Endodermal cell (in vitro differentiated cells): ENCODE measurements around the gene KCNMA1. TPM values are rescaled to one million over a fixed set of nuclear protein-coding genes. Genes with fewer than 3 reads are reported as not detected.

Experiments
- DNase-seq: peaks from one replicate; pipeline ENCODE4 v3.0.0-alpha.2; 2017
- H3K27ac ChIP-seq: 2 replicates; pipeline ENCODE4 v1.5.1; 2013; ENCODE audit warnings: mild to moderate bottlenecking, low read depth, low read length, moderate library complexity
- H3K27me3 ChIP-seq: 2 replicates; pipeline ENCODE4 v1.6.1; 2013; ENCODE audit warnings: mild to moderate bottlenecking, low read length, moderate library complexity; ENCODE audit not compliant: insufficient read depth, control insufficient read depth, poor library complexity, severe bottlenecking
- H3K36me3 ChIP-seq: 2 replicates; pipeline ENCODE4 v1.7.0; 2013; ENCODE audit warnings: mild to moderate bottlenecking, low read length, moderate library complexity; ENCODE audit not compliant: control insufficient read depth, insufficient read depth
- H3K4me1 ChIP-seq: one replicate; pipeline ENCODE4 v1.7.0; 2013; ENCODE audit warnings: low read length; ENCODE audit not compliant: control insufficient read depth, insufficient read depth
- H3K4me3 ChIP-seq: 2 replicates; pipeline ENCODE4 v1.5.1; 2013; ENCODE audit warnings: mild to moderate bottlenecking, low read length, moderate library complexity
- H3K9ac ChIP-seq: 2 replicates; pipeline ENCODE4 v1.6.1; 2013; ENCODE audit warnings: mild to moderate bottlenecking, low read length, moderate library complexity; ENCODE audit not compliant: poor library complexity, severe bottlenecking; ENCODE audit errors: extremely low read depth
- H3K9me3 ChIP-seq: 2 replicates; pipeline ENCODE4 v1.6.1; 2013; ENCODE audit warnings: mild to moderate bottlenecking, low read length, moderate library complexity; ENCODE audit not compliant: control insufficient read depth
- H3K27ac Mint-ChIP-seq: 2 replicates; pipeline ENCODE4 v1.8.0; 2020; ENCODE audit warnings: mixed read lengths
- H3K27me3 Mint-ChIP-seq: 2 replicates; pipeline ENCODE4 v1.8.0; 2021; ENCODE audit warnings: mild to moderate bottlenecking, mixed read lengths; ENCODE audit not compliant: insufficient read depth
- H3K36me3 Mint-ChIP-seq: 2 replicates; pipeline ENCODE4 v1.8.0; 2020; ENCODE audit warnings: low read depth, mixed read lengths
- H3K4me1 Mint-ChIP-seq: 2 replicates; pipeline ENCODE4 v1.8.0; 2020; ENCODE audit warnings: mixed read lengths
- H3K4me3 Mint-ChIP-seq: 2 replicates; pipeline ENCODE4 v1.8.0; 2020; ENCODE audit warnings: mild to moderate bottlenecking, moderate library complexity, mixed read lengths
- H3K9me3 Mint-ChIP-seq: 2 replicates; pipeline ENCODE4 v1.8.0; 2020; ENCODE audit warnings: mild to moderate bottlenecking, mixed read lengths
- CTCF ChIP-seq: fragments of 200-600 bp; sonication (generic); conservative IDR thresholded peaks from 2 replicates; pipeline ENCODE4 v1.5.0; 2021; ENCODE audit warnings: antibody characterized with exemption, mild to moderate bottlenecking
- WGBS, 2 experiments: methylation state at CpG; one replicate each; pipeline versions ENCODE4 v1.1.5 to v1.1.7; 2013; ENCODE audit warnings: missing lambda C conversion rate in 2 of 2, mixed read lengths in 1 of 2; ENCODE audit not compliant: insufficient coverage in 1 of 2, insufficient read length in 1 of 2; 5-methylcytosine and 5-hydroxymethylcytosine counted together
- total RNA-seq, 2 donors: library from RNA; stranded (reverse); fragmentation: NEBNext Ultra II Directional in 1 of 2; extraction: Animal tissue kit (Norgen Biotek cat#: 25700) in 1 of 2; gene quantifications; 2 replicates in 1 of 2; 3 replicates in 1 of 2; pipeline ENCODE4 v1.2.1, GENCODE V29; 2021

Gene KCNMA1
- total RNA-seq, 2 donors from 2014 or later: 0.55 to 1.3 TPM

GRCh38 chr10:77442699-77443189 is 194.9 kb downstream of the KCNMA1 start:
- WGBS, 2 experiments: 45 to 80% methylated on average over 5 to 6 of the region's 6 CpGs
- H3K36me3 ChIP-seq: no peaks in the 10 kb centered on the region
- H3K9me3 ChIP-seq: no peaks in the 10 kb centered on the region
- H3K27ac ChIP-seq: no peak overlapping the region
- H3K27me3 ChIP-seq: no peaks in the 10 kb centered on the region
- Mint-ChIP-seq H3K27ac (no peak overlapping the region), H3K4me3 (no peak overlapping the region), H3K27me3 (peaks cover 2% of the 10 kb centered on the region), H3K4me1 (peaks cover 30% of the 10 kb centered on the region), H3K9me3 (no peaks in the 10 kb centered on the region), H3K36me3 (no peaks in the 10 kb centered on the region)
- H3K4me1 ChIP-seq: peaks cover 14% of the 10 kb centered on the region
- no peak overlapping the region for H3K4me3 ChIP-seq
- DNase-seq: peak; percentile 90
- no peak overlapping the region for H3K9ac ChIP-seq
- TF ChIP-seq CTCF: no peak

GRCh38 chr10:77441353-77442166 is 196.0 kb downstream of the KCNMA1 start:
- no peaks in the 10 kb centered on the region for H3K36me3 Mint-ChIP-seq
- peaks cover 16% of the 10 kb centered on the region for H3K4me1 ChIP-seq
- peak overlapping the region; percentile 12 for H3K27ac ChIP-seq
- peak overlapping the region; percentile 10 for H3K4me3 Mint-ChIP-seq
- H3K27me3 ChIP-seq: no peaks in the 10 kb centered on the region
- H3K4me3 ChIP-seq: no peak overlapping the region
- peak; percentile 56 for DNase-seq
- H3K36me3 ChIP-seq: no peaks in the 10 kb centered on the region
- WGBS, 2 experiments: 91 to 92% methylated on average over 4 to 8 of the region's 8 CpGs
- no peaks in the 10 kb centered on the region for H3K9me3 ChIP-seq
- peak overlapping the region; percentile 36 for H3K27ac Mint-ChIP-seq
- H3K27me3 Mint-ChIP-seq: no peaks in the 10 kb centered on the region
- H3K9me3 Mint-ChIP-seq: no peaks in the 10 kb centered on the region
- H3K9ac ChIP-seq: no peak overlapping the region
- peaks cover 34% of the 10 kb centered on the region for H3K4me1 Mint-ChIP-seq
- no peak for TF ChIP-seq CTCF

GRCh38 chr10:77436257-77436975 is 201.2 kb downstream of the KCNMA1 start:
- no peaks in the 10 kb centered on the region for H3K9me3 Mint-ChIP-seq
- H3K36me3 ChIP-seq: no peaks in the 10 kb centered on the region
- H3K27ac Mint-ChIP-seq: no peak overlapping the region
- no peak overlapping the region for H3K9ac ChIP-seq
- no peaks in the 10 kb centered on the region for H3K36me3 Mint-ChIP-seq
- no peaks in the 10 kb centered on the region for H3K9me3 ChIP-seq
- H3K27me3 Mint-ChIP-seq: no peaks in the 10 kb centered on the region
- H3K4me3 Mint-ChIP-seq: no peak overlapping the region
- DNase-seq: no peak
- WGBS, 2 experiments: 83 to 89% methylated on average over 1 to 3 of the region's 3 CpGs
- H3K4me3 ChIP-seq: no peak overlapping the region
- TF ChIP-seq CTCF: no peak
- H3K27me3 ChIP-seq: no peaks in the 10 kb centered on the region
- H3K27ac ChIP-seq: no peak overlapping the region
- H3K4me1 ChIP-seq: peaks cover 6% of the 10 kb centered on the region
- peaks cover 38% of the 10 kb centered on the region for H3K4me1 Mint-ChIP-seq
